ENCODE measurements around the gene CDH23.

GRCh38 chr10:71463111-71463510 is 66.4 kb downstream of the CDH23 start:
- TF ChIP-seq SRSF3 (IDR thresholded peaks at IDR 0.05; ENCODE audit: insufficient read depth, low read length): no peak
- TF ChIP-seq NFYB (IDR thresholded peaks at IDR 0.05; ENCODE audit: extremely low read depth, insufficient read length): no peak
- TF ChIP-seq BCOR (IDR thresholded peaks at IDR 0.05): no peak
- no peak for TF ChIP-seq SP1 (CRISPR knock-in tag; IDR thresholded peaks at IDR 0.05)
- no peak for TF ChIP-seq ATF3 (IDR thresholded peaks at IDR 0.05)
- no peak for TF ChIP-seq ATF3 (CRISPR knock-in tag; conservative IDR thresholded peaks at IDR 0.05)
- no peak for TF ChIP-seq JUND (IDR thresholded peaks at IDR 0.05; ENCODE audit: borderline replicate concordance, low read depth, low read length)
- TF ChIP-seq JUND (tag; IDR thresholded peaks at IDR 0.05; ENCODE audit: borderline replicate concordance, low read depth, low read length): no peak
- no peak for TF ChIP-seq NR3C1 (CRISPR knock-in tag; IDR thresholded peaks at IDR 0.05)
- no peak for TF ChIP-seq RFX5 (IDR thresholded peaks at IDR 0.05; ENCODE audit: low read depth, low read length)
- TF ChIP-seq NFRKB (IDR thresholded peaks at IDR 0.05; ENCODE audit: low read depth): no peak
